ENCODE measurements around the gene FANCE.

The FANCE gene

DNA sequence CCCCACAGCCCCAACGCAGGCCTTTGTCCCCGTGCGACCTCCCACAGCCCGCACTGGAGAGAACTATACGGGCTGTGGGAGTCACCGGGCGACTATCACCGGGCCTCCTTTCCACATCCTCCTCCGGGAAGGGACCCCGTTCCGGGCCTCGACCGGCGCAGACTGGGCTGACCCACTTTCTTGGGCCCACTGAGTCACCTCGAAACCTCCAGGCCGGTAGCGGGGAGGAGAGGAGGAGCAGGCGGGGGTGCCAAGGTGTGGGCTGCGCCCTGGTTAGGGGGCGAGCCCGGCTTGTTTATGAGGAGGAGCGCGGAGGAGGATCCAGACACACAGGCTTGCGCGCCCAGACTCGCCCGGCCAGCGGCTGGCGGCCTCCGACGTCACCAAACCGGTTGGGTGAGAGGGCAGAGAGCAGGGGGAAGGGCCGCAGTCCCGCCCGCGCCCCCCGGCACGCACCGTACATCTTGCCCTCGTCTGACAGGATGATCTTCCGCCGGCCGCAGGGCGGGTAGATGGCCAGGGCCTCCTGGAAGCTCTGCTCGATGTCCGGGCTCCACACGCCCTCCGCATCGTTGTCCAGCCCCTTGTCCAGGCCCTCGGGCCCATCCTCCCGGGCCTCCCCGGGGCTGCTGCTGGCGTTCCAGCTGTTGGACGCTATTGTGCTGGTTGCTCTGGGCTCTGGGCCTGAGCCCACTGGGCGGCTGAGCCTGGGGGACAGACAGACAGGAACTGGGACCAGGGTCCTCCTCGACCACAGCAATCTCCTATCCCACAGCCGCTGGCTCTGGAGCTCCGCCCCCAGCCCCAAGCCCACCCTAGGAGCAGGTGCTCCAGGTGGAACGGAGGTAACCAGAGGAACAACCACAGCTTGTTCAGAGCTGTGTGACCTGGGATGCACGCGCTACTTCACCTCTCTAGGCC is 34.1 kb downstream of the FANCE start:
- H3K9me3 ChIP-seq (ENCODE audit: severe bottlenecking), result no peaks in the 10 kb centered on the region
- H3K27ac ChIP-seq, result peak overlapping the region; percentile 78
- no peaks in the 10 kb centered on the region for H3K27me3 ChIP-seq (ENCODE audit: insufficient read depth, low read depth, severe bottlenecking)
- H3K36me3 ChIP-seq, result peaks cover 45% of the 10 kb centered on the region
- no peak overlapping the region for H3K4me3 ChIP-seq (ENCODE audit: low read depth, low read length)
- no peak for TF ChIP-seq CTCF (IDR thresholded peaks at IDR 0.05; ENCODE audit: low read depth, low read length)
- peak; percentile 75 for DNase-seq

- Histone ChIP-seq H3K4me3 (ENCODE audit: low read depth, low read length) (no peak overlapping the region), H3K9me3 (ENCODE audit: severe bottlenecking) (no peaks in the 10 kb centered on the region), H3K27me3 (ENCODE audit: insufficient read depth, low read depth, severe bottlenecking) (no peaks in the 10 kb centered on the region), H3K27ac (peak overlapping the region; percentile 98), H3K36me3 (peaks cover 32% of the 10 kb centered on the region)
- DNase-seq, result no peak
- TF ChIP-seq CTCF (IDR thresholded peaks at IDR 0.05; ENCODE audit: low read depth, low read length), result no peak
Measured at GRCh38 chr6:35487658-35488516, 35.7 kb downstream of the FANCE start.

GRCh38 chr6:35488517-35488862 is 36.4 kb downstream of the FANCE start:
- DNase-seq, result peak; percentile 56
- no peaks in the 10 kb centered on the region for H3K9me3 ChIP-seq (ENCODE audit: severe bottlenecking)
- H3K27me3 ChIP-seq (ENCODE audit: insufficient read depth, low read depth, severe bottlenecking), result no peaks in the 10 kb centered on the region
- no peak overlapping the region for H3K4me3 ChIP-seq (ENCODE audit: low read depth, low read length)
- H3K36me3 ChIP-seq, result peaks cover 32% of the 10 kb centered on the region
- no peak for TF ChIP-seq CTCF (IDR thresholded peaks at IDR 0.05; ENCODE audit: low read depth, low read length)
- peak overlapping the region; percentile 98 for H3K27ac ChIP-seq

DNA sequence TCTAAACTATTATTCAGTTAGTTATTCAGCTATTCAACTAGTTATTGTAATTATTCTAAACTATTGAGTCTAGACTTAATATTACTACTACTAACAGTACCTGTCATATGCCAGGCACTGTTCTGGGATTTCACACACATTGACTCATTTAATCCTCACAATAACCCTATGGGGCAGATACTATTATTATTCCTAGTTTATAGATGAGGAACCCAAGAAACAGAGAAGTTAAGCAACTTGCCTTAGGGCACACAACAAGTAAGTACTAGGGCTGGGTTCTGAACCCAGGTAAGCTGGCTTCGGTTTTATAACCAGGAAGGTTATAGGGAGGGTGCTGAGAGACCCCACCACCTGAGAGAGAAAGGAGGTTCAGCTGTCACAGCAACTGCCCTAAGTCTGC is 36.9 kb downstream of the FANCE start:
- H3K27ac ChIP-seq, result peak overlapping the region; percentile 98
- no peak for TF ChIP-seq CTCF (IDR thresholded peaks at IDR 0.05; ENCODE audit: low read depth, low read length)
- H3K27me3 ChIP-seq (ENCODE audit: insufficient read depth, low read depth, severe bottlenecking), result no peaks in the 10 kb centered on the region
- no peaks in the 10 kb centered on the region for H3K9me3 ChIP-seq (ENCODE audit: severe bottlenecking)
- DNase-seq, result no peak
- H3K36me3 ChIP-seq, result peaks cover 32% of the 10 kb centered on the region
- H3K4me3 ChIP-seq (ENCODE audit: low read depth, low read length), result no peak overlapping the region

DNA sequence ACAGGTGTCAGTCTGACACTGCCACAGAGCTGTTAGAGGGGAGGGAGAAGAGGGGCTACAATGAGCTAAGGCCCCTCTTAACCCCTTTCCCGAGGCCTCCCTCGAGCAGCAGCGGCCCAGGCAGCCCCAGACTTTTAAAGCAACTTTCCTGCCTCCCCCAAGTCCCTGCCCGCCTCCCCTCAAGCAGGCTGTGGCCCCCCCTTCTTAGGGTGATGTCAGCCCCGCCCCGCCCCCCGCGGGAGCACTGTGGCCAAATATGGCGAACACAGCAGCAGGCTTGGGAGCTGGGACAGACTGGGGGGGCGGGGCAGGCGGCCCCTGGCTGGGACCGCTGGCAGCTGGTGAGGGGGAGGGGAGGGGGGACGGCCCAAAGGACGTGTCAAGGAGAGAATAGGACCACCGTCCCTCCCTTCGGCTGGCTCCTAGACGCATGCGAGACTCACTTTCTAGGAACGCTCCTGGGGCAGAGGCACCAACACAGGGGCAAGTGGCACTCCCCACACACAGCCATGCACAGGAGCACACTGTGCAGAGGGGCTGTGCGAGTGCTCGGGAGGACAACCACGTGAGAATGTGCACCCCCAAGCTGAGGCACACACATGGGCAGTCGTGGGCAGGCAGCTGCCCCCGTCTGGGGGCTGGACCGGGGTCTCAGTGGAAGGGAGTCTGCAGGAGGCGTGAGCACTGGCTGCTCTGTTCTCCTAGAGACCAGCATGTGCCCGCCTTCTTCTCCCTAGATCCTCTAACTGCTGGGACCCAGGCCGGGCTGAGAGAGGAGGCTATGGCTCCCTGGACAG is 38.1 kb downstream of the FANCE start:
- peak overlapping the region; percentile 45 for H3K4me3 ChIP-seq (ENCODE audit: low read depth, low read length)
- peak; percentile 100 for DNase-seq

More for the DNA sequence above, 38.1 kb downstream of the FANCE start:
- no peaks in the 10 kb centered on the region for H3K27me3 ChIP-seq (ENCODE audit: insufficient read depth, low read depth, severe bottlenecking)
- peak overlapping the region; percentile 98 for H3K27ac ChIP-seq
- H3K9me3 ChIP-seq (ENCODE audit: severe bottlenecking), result no peaks in the 10 kb centered on the region
- TF ChIP-seq CTCF (IDR thresholded peaks at IDR 0.05; ENCODE audit: low read depth, low read length), result peak; percentile 11; the same call in 1 of the 2 replicates
- H3K36me3 ChIP-seq, result peaks cover 24% of the 10 kb centered on the region
